Globus pallidus (tissue), 1 donor: ENCODE data around the gene RPF1.
"Not testable (repeated sequence)": the region's sequence is repeated elsewhere in the genome, so short reads cannot be mapped to it uniquely, and the experiment has no call there.

Source experiments
- DNase-seq: peaks from one replicate; pipeline ENCODE4 v3.0.0-alpha.2; 2015; ENCODE audit warnings: low spot score

Gene RPF1, protein sequence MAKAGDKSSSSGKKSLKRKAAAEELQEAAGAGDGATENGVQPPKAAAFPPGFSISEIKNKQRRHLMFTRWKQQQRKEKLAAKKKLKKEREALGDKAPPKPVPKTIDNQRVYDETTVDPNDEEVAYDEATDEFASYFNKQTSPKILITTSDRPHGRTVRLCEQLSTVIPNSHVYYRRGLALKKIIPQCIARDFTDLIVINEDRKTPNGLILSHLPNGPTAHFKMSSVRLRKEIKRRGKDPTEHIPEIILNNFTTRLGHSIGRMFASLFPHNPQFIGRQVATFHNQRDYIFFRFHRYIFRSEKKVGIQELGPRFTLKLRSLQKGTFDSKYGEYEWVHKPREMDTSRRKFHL

DNA sequence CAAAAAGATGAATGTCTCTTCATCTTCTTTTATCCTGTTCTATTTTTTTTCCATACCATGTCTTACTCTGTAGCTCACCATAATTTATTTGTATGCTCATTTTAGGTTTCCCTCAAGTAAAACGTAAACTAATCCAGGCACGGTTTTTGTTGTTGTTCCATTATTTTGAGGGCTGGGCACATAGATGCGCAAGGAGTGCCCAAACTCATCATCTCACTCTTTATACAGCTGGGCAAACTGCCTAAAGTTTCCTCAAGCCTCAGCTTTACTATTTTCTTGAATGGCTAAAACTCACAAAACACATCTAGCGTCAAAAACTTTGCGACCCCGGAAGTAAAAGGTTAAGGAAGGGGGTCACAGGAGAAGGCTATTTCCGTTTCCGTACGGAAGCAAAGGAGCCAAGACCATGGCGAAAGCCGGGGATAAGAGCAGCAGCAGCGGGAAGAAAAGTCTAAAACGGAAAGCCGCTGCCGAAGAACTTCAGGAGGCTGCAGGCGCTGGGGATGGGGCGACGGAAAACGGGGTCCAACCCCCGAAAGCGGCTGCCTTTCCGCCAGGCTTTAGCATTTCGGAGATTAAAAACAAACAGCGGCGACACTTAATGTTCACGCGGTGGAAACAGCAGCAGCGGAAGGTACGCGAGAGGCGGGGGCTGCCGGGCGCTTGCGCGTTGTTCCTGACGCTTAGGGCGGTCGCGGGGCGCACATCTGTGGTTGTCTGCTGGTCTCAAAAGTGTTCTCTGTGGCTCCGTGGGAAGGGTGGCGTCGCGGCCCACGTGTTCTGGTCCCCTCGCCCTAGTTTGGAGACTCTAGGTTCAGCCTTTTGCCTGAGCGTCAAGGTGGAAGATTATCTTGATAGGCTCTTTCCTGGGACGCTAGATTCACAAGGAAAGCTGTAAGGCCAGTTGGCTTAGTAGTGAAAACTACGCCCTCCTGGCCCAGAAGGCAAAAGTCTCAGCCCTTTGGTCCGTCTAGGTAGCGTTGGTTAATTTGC lies at the start of gene RPF1:
RPF1 (plus strand) TSS at position 391 of the 993 bp plus-strand sequence; CDS start at position 407, 16 bp downstream.
- DNase-seq = peak; percentile 72

DNA sequence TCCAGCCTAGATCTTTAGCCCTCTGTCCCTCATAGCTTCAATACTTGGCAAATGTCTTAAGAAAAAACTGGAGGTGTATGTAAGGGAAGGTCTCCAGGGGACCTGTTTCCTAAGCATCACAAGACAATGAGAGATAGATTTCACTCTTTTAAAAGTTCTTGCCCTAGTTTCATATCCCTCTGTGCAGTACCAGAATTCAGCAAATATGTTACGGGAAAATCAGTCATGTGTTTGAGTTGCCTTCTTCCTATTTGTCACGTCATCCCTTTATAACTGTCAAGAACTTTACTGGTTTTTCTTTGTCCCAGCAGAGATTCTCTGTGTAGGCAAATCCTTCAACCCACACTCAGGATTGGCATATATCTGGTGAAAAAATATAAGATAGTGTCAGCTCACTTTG lies 48.5 kb upstream of the RPF1 start:
- no peak for DNase-seq

DNA sequence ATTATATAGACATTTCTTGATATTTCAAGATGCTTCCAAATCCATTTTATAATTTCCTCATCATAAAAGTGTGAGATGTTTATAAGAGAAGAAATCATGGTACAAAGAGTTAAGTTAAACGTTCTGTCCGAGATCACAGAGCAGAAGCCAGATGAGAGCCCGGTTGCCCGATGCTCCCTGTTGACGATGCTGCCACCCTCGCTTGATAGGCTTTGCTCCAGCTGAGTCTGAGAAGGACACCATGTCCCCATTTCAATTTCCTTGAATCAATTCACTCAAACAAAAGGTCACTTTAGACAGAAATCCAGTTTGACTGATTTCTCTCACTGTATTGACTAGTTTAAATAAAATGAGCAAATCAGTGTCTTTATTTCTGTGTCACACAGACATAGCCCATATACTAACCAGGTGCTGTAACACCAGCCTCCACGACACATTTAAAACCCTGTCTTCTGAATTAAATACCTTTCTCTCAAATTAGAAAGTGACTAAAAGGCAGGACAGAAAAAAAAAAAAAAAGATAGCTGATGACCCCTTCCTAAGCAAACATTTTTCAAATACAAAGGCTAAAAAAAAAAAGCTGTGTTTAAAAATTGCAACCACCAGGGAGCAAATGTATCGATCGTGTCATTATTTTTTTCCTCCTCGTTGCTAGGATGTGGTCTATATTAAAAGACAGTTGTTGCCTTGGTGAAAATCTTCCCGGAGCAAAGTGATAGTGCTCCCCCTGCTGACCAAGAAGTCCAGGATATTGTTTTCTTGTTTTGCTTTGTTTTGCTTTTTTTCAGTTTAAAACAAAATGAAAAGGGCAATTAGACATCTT lies 45.6 kb upstream of the RPF1 start:
- peak; percentile 88 for DNase-seq

DNA sequence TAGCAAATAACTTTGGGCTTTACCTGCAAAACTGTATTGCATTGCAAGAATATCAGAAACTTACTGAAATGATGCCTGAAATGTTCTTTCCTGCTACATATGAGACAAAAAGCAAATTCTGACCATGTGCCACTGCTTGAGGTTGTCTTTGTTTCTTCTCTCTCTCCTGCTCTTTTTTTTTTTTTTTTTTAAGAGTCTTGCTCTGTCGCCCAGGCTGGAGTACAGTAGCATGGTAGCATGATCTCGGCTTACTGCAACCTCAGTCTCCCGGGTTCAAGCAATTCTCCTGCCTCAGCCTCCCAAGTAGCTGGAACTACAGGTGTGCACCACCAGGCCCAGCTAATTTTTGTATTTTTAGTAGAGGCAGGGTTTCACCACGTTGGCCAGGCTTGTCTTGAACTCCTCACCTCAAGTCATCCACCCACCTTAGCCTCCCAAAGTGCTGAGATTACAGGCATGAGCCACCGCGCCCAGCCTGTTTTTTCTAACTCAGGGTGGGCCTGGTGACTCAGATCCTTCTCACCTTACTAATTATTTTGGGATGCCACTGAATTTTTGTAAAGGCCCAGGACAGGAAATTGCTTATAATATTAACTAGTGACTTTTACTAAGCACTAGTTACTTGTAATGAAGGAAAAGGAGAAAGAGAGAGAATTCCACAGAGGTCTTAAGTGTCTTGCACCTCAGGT lies 44.8 kb upstream of the RPF1 start:
- no peak for DNase-seq

DNA sequence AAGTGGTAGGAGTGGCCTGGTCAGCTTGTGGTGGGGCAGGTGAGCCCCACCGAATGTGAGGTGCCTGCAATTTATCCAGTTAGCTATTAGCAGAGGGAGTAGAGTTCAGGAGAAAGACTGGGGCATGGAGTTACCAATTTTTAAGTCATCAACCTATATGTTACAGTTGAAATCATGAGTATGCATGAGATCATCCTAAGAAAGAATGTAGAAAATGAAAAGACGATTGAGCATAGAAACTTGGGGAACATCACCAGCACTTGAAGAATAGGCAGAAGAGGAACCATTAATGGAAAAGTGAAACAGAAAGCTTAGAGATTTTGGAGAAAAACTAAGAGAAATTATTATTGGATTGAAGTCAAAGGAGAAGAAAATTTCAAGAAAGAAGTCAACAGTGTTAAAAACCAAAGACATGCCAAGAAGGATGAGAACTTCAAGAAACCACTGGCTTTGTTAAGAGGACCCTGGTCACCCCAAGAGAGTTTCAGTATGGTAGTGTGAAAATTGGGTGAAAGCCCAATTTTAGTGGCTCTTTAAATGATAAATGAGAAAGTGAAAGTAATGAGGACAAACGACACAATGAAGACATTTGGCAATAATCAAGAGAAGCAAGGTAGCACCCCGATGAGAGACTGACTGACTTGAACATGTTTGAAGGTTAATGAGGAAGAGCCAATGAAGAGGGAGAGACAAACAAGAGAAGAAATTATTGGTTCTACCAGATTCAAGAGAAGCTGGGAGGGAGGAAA lies 44.1 kb upstream of the RPF1 start:
- DNase-seq = no peak

DNA sequence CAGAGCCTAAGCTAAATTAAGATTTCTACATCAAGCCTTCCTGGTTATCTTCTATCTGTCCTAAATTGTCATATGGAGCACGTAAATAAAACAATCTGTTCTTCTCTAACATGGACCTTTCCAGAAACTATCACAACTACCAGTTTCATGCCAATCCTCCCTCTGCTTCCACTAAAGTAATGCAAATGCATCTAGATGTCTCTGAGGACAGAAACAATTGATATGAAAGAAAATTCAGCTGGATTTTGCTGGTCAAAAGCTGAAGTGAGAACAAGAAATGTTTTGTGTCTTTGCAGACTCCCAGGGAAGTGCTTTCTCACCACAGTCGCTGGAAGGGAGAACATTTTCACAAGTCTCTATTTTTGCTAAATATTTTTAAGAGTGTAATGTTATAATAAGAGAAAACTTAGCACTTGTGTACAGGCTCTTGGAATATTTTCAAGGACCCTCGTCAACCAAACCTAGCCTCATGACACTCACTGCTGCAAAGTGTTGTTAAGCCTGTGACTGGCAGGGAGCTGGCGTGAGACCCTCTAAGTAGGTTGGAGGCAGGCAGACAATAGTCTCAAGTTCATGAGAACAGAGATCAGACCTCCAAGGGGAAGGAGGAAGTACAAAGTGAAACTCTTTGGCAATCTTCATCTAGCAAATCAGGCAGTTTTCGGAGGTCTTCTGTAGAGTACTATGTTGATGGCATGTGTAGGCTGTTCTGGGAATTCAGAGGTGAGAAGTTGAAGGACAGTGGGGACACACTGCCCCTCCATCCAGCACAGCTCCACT lies 42.0 kb upstream of the RPF1 start:
- DNase-seq = peak; percentile 37

DNA sequence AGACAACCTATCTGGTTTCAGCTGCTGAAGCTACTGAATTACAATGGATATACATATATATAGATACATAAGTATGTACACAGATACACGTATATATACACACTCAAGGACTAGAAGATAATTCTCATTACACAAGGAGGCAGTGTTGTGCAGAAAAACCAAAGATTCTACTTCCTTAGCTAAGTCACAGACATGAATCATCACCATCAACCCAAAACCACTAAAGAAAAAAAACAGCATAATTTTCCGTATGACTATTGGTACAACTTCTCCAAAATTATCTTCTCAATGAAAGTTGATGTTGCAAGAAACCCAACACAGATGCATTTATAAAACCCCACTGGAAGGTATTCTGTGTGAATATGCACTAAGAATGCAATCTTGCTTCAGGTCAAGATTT lies 36.8 kb upstream of the RPF1 start:
- DNase-seq = peak; percentile 65

DNA sequence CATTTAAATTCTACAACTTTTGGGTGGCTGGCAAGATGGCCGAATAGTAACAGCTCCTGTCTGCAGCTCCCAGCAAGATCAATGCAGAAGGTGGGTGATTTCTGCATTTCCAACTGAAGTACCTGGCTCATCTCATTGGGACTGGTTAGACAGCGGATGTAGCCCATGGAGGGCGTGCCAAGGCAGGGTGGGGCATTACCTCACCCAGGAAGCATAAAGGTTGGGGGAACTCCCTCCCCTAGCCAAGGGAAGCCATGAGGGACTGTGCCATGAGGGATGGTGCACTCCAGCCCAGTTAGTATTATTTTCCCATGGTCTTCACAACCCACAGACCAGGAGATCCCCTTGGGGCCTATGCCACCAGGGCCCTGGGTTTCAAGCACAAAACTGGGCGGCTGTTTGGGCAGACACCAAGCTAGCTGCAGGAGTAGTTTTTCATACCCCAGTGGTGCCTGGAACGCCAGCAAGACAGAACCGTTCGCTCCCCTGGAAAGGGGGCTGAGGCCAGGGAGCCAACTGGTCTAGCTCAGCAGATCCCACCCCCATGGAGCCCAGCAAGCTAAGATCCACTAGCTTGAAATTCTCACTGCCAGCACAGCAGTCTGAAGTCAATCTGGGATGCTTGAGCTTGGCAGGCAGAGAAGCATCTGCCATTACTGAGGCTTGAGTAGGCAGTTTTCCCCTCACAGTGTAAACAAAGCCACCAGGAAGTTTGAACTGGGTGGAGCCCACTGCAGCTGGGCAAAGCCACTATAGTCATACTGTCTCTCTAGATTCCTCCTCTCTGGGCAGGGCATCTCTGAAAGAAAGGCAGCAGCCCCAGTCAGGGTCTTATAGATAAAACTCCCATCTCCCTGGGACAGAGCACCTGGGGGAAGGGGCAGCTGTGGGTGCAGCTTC lies 36.1 kb upstream of the RPF1 start:
- not testable (repeated sequence) for DNase-seq

DNA sequence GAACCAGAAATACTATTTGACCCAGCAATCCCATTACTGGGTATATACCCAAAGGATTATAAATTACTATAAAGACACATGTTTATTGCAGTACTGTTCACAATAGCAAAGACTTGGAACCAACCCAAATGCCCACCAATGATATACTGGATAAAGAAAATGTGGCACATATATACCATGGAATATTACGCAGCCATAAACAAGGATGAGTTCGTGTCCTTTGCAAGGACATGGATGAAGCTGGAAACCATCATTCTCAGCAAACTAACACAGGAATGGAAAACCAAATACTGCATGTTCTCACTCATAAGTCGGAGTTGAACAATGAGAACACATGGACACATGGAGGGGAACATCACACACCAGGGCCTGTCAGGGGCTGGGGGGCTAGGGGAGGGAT lies 30.4 kb upstream of the RPF1 start:
- not testable (repeated sequence) for DNase-seq

DNA sequence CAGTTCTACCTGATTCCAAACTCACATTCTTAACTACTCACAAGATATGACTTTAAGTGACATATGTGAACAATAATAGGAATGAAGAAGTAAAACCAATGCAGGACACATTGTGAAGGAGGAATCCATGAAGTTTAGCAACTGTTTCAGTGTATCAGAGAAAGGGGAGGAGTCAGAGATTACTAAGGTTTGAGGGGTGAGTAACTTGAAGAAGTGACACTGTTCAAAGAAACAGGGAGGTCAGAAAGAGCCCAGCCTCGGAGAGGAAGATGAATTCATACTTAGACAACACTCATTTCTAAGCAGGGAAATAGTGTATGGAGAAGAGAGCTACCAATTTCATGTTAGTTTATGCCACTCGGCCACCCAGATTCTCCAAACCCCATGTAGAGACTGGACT lies 28.2 kb upstream of the RPF1 start:
- DNase-seq = no peak

DNA sequence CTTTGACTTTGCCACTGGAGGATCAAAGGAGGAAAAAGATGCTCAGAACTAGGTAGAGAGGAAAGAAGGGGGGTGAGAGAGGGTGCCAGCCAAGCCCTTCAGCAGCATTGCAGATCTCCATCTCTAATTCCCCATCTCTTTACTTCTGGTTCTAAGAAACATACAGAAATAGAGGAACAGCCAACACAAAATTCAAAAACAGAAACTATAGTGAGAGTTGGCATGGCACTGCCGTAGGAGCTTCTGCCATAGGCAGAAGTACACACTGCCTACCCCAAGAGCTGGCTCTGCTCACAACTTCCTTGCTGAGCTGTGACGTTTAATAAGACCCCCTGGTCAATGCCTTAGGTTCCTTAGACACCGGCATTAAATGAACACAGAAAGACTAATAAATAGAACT lies 26.6 kb upstream of the RPF1 start:
- DNase-seq = no peak

DNA sequence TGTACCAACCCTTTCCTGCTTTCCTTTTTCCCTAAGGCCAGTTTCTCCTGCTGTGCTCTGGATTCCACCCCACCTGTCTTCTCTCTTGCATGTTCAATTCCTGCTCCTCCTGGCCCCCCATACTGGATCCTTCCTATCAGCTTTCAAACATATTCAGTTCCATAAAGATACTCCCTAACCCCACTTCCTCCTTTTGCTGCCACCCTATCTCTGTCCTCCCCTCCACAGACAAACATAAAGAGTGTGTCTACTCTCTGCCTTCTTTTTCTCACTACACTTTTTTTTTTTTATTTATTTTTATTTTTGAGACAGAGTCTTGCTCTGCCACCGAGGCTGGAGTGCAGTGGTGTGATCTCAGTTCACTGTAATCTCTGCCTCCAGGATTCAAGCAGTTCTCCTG lies 16.9 kb upstream of the RPF1 start:
- no peak for DNase-seq

DNA sequence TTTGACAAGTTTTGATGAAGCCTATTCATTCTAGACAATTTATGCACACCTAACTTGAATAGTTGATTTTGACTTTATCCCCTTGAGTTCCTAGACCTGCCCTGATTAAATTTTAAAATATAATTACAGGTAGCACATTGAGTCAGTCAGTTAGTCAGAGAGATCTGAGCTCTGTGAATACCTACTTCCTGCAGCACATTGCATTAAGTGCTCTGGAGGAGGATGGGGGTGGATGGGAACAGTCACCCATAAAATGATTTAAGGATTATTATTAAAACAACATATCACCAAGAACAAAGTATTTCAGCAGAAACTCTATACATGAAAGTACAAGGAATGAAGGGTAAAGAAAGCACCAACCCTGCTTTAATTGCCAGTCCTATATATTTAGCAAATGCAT lies 11.8 kb upstream of the RPF1 start:
- DNase-seq = no peak

DNA sequence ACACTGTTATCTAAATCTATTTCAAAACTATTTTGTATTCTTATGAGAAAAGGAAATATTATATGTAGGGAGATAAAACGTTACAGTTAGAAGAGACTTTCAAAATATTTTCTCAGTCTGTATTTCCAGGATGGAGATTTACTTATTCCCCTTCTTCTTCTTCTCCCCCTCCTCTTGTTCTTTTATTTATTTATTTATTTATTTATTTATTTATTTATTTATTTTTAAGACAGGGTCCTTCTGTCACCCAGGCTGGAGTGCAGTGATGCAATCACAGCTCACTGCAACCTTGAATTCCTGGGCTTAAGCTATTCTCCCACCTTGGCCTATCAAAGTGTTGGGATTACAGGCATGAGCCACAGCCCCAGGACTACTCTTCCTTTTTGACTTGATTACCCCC lies 2.8 kb upstream of the RPF1 start:
- no peak for DNase-seq

DNA sequence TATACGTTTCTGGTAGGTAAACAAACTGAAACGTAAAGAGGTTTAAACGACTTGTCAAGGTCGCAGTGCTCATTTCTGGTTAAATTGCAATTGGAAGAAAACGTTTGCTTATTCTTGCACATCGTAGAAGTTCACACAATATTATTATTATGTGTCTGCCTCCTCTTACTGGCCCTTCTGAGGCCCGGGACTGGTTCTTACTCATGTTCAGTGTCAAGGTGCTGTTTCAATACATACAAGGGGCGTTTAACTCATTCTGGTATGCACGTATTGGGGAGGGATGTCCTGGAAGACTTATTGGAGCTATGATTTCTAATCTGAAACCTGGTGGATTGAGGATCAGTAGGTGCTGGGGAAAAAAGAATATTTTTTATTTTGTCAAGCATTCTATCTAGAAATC lies 932 bp downstream of the RPF1 start:
- DNase-seq = peak; percentile 2

DNA sequence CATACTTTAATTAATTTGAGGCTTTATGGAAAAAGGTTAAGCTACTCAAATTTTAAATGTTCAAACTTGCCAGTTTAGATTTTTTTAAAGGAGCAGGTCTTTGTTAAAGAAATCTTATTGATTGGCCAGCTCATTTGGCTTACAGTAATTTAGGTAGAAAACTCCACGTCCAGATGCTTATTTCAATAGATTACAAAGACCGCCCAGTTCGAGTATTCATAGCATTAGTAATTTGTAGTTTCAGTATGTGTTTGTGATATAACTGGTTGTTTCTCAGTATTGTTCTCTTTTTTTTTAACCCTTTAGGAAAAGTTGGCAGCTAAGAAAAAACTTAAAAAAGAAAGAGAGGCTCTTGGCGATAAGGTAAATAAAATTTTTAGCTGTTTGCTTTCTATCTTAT lies 1.6 kb downstream of the RPF1 start:
- DNase-seq = no peak

DNA sequence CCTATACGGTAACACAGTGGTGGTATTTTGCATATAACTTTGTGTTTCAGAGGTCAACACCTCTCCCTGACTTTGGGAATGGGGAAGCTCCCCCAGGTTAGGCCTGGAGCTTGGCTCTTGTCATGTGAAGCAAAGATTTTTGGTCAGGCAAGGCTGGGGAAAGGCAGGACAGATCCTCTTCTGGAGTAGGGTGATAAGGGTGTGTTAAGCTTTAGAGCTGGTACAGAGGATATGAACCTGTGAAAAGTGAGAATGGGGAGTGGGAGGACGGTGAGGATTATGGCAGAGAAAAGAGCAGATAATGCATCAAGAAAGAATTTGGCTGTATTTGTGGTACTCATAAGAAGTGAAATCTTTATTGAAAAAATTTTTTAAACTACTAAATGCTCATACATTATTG lies 2.3 kb downstream of the RPF1 start:
- no peak for DNase-seq

DNA sequence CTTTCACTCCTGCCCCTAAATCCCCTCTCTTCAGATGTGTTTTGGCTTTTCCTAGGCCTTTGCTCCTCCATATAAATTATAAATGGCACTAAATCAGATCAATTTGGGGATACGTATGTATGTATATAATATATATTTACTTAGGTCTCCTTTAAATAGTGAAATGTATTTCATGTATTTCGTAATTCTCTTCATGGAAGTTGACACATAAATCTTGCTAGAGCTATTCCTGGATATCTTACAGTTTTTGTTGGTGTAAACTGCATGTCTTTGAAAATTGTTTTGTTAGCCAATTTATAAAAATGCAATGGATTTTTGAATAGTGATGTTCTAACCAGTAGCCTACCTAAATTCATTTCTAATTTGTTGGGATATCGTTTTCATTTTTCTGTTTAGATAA lies 9.0 kb downstream of the RPF1 start:
- DNase-seq = no peak

DNA sequence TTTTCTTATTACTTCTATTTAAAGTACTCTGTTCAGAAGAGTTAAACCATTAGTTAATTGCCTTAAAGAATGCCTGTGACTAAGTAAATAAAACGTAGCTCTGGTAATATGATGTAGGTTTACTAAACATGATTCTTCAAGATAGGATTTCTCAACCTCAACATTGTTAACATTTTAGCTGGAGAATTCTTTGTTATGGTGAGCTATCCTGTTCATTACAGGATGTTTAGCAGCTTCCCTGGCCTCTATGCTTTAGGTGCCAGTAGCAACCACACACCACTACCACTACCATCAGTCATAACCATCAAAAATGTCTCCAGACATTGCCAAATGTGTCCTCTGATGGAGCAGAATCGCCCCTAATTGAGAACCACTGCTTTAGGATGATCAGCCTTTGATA lies 10.7 kb downstream of the RPF1 start:
- no peak for DNase-seq
